ENCODE results near the gene LRRIQ1. TPM values are rescaled to one million over a fixed set of nuclear protein-coding genes. Genes with fewer than 3 reads are reported as not detected.

LRRIQ1 gene
- total and polyA plus RNA-seq, 2 experiments from 2014 or later = 1.4 to 4.0 TPM

DNA sequence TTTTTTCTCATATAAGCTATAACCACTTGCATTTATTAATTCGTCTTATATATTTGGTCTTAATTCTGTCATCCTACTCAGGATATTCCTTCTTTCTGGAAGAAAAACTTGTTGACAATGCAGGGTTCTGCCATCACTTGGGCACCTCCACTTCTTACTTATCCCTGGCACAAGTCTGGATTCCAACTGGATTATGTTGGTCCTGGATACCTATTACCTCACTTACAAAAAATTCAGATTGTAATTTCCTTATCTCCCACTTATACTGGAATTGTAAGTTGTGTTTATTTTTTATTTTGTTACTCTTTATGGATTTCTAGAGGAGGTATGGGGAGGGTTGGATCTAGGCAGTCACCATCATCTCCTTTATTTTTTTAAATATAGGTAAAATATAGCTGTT is 36.7 kb downstream of the LRRIQ1 start:
- H3K27ac Mint-ChIP-seq = no peak overlapping the region
- Histone ChIP-seq H2AFZ (no peak overlapping the region), H4K20me1 (replicated peaks; ENCODE audit: insufficient read depth) (no peaks in the 10 kb centered on the region), H3K79me2 (replicated peaks; ENCODE audit: insufficient read depth) (no peaks in the 10 kb centered on the region), H3K36me3 (ENCODE audit: insufficient read depth) (no peaks in the 10 kb centered on the region), H3K4me2 (no peak overlapping the region), H3F3A (replicated peaks; ENCODE audit: low read depth) (no peaks in the 10 kb centered on the region), H3K4me3 (no peak overlapping the region), H3K9me2 (ENCODE audit: insufficient read depth) (no peaks in the 10 kb centered on the region), H3K27ac (ENCODE audit: low read depth) (no peak overlapping the region), H3K4me1 (ENCODE audit: insufficient read depth) (no peaks in the 10 kb centered on the region), H3K27me3 (ENCODE audit: insufficient read depth) (no peaks in the 10 kb centered on the region)
- H3K36me3 Mint-ChIP-seq (ENCODE audit: low read depth) = no peaks in the 10 kb centered on the region
- TF ChIP-seq, protein P1, sequence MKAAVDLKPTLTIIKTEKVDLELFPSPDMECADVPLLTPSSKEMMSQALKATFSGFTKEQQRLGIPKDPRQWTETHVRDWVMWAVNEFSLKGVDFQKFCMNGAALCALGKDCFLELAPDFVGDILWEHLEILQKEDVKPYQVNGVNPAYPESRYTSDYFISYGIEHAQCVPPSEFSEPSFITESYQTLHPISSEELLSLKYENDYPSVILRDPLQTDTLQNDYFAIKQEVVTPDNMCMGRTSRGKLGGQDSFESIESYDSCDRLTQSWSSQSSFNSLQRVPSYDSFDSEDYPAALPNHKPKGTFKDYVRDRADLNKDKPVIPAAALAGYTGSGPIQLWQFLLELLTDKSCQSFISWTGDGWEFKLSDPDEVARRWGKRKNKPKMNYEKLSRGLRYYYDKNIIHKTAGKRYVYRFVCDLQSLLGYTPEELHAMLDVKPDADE (IDR thresholded peaks at IDR 0.05) = no peak
- no peak for TF ChIP-seq CREB1 (CRISPR knock-in tag; IDR thresholded peaks at IDR 0.05; ENCODE audit: low read depth)
- DNase-seq (ENCODE audit: low spot score) (no peak), ATAC-seq (no peak)
- H3K9me3 Mint-ChIP-seq = no peaks in the 10 kb centered on the region
- no peaks in the 10 kb centered on the region for H3K27me3 Mint-ChIP-seq (ENCODE audit: insufficient read depth, low read depth, poor library complexity)
- no peaks in the 10 kb centered on the region for H3K4me1 Mint-ChIP-seq
- no peak overlapping the region for H3K4me3 Mint-ChIP-seq

DNA sequence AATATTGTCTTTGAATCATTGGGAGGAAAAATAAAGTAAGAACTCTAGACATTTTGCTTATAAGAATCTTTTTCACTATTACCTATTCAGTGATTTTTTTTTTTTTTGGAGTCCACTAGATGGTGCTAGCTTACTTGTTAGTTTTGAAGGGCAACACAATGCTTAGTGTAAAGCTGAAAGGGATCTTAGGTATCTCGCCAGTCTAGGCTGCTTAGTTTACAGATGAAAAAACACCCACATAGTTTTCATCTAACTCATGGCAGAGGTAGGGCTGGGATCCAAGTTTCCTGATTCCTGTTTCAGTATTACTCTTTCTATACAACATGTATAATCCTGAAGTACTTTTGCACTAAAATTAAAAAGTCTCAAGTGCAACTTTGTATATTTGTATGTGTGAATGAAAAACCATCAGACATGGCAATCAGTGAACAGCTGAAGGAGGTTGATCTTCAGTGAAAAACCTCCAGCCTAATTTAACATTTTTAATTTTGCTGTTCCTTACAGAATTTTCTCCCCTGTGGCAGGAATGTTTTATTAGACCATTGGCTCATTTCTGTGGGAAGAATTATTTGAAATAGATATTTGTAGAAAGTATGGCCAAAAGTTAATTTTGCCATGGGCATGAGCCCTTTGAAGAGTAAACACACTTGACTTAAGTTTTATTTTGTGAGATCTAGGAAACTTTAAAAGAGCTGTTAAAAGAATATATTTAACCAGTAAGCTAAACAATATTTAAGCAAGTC is 40.7 kb downstream of the LRRIQ1 start:
- Histone ChIP-seq H3K27me3 (ENCODE audit: insufficient read depth) (no peaks in the 10 kb centered on the region), H3K27ac (ENCODE audit: low read depth) (no peak overlapping the region), H3K4me2 (no peak overlapping the region), H2AFZ (no peak overlapping the region), H3K36me3 (ENCODE audit: insufficient read depth) (no peaks in the 10 kb centered on the region), H3F3A (replicated peaks; ENCODE audit: low read depth) (no peaks in the 10 kb centered on the region), H3K79me2 (replicated peaks; ENCODE audit: insufficient read depth) (no peaks in the 10 kb centered on the region), H3K4me3 (no peak overlapping the region), H4K20me1 (replicated peaks; ENCODE audit: insufficient read depth) (no peaks in the 10 kb centered on the region), H3K9me2 (ENCODE audit: insufficient read depth) (no peaks in the 10 kb centered on the region), H3K4me1 (ENCODE audit: insufficient read depth) (no peaks in the 10 kb centered on the region)
- H3K27me3 Mint-ChIP-seq (ENCODE audit: insufficient read depth, low read depth, poor library complexity) = peaks cover 2% of the 10 kb centered on the region
- no peak overlapping the region for H3K4me3 Mint-ChIP-seq
- no peaks in the 10 kb centered on the region for H3K36me3 Mint-ChIP-seq (ENCODE audit: low read depth)
- DNase-seq (ENCODE audit: low spot score) (peak; percentile 85), ATAC-seq (peak; percentile 97)
- no peaks in the 10 kb centered on the region for H3K9me3 Mint-ChIP-seq
- no peak for TF ChIP-seq ZNF114 (CRISPR knock-in tag; IDR thresholded peaks at IDR 0.05)
- TF ChIP-seq, protein P2, sequence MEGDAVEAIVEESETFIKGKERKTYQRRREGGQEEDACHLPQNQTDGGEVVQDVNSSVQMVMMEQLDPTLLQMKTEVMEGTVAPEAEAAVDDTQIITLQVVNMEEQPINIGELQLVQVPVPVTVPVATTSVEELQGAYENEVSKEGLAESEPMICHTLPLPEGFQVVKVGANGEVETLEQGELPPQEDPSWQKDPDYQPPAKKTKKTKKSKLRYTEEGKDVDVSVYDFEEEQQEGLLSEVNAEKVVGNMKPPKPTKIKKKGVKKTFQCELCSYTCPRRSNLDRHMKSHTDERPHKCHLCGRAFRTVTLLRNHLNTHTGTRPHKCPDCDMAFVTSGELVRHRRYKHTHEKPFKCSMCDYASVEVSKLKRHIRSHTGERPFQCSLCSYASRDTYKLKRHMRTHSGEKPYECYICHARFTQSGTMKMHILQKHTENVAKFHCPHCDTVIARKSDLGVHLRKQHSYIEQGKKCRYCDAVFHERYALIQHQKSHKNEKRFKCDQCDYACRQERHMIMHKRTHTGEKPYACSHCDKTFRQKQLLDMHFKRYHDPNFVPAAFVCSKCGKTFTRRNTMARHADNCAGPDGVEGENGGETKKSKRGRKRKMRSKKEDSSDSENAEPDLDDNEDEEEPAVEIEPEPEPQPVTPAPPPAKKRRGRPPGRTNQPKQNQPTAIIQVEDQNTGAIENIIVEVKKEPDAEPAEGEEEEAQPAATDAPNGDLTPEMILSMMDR (conservative IDR thresholded peaks at IDR 0.05; ENCODE audit: low read depth in 2 of 2) = peak; percentile 69 to 75
- TF ChIP-seq ZNF331 (CRISPR knock-in tag; IDR thresholded peaks at IDR 0.05; ENCODE audit: low read depth) = no peak
- no peak for TF ChIP-seq NANOG (IDR thresholded peaks at IDR 0.05; ENCODE audit: borderline replicate concordance)
- no peaks in the 10 kb centered on the region for H3K4me1 Mint-ChIP-seq
- H3K27ac Mint-ChIP-seq = no peak overlapping the region

DNA sequence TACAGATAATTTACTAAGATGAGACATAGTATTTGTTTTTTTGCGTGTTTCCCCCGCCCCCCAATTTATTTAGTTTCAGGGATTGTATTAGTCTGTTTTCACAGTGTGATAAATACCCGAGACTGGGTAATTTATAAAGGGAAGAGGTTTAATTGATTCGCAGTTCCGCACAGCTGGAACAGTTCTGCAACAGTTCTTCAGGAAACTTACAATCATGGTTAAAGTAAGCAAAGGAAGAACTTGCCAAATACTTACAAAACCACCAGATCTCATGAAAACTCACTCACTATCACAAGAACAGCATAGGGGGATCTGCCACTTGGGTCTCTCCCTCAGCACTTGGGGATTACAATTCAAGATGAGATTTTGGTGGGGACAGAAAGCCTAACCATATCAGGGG is 48.9 kb downstream of the LRRIQ1 start:
- H3K4me3 ChIP-seq = no peak overlapping the region
- no peaks in the 10 kb centered on the region for H3K27me3 ChIP-seq (ENCODE audit: insufficient read depth)
- H4K20me1 ChIP-seq (replicated peaks; ENCODE audit: insufficient read depth) = no peaks in the 10 kb centered on the region
- H3K9me2 ChIP-seq (ENCODE audit: insufficient read depth) = no peaks in the 10 kb centered on the region
- no peaks in the 10 kb centered on the region for H3K36me3 ChIP-seq (ENCODE audit: insufficient read depth)
- H3K79me2 ChIP-seq (replicated peaks; ENCODE audit: insufficient read depth) = no peaks in the 10 kb centered on the region
- Mint-ChIP-seq H3K36me3 (ENCODE audit: low read depth) (no peaks in the 10 kb centered on the region), H3K27me3 (ENCODE audit: insufficient read depth, low read depth, poor library complexity) (no peaks in the 10 kb centered on the region), H3K4me1 (peaks cover 5% of the 10 kb centered on the region), H3K27ac (no peak overlapping the region), H3K9me3 (no peaks in the 10 kb centered on the region), H3K4me3 (no peak overlapping the region)
- H2AFZ ChIP-seq = no peak overlapping the region
- H3K4me1 ChIP-seq (ENCODE audit: insufficient read depth) = no peaks in the 10 kb centered on the region
- H3F3A ChIP-seq (replicated peaks; ENCODE audit: low read depth) = no peaks in the 10 kb centered on the region
- DNase-seq (ENCODE audit: low spot score) (no peak), ATAC-seq (no peak)
- no peak overlapping the region for H3K27ac ChIP-seq (ENCODE audit: low read depth)
- H3K4me2 ChIP-seq = no peak overlapping the region
- TF ChIP-seq JUNB (IDR thresholded peaks at IDR 0.05; ENCODE audit: unreplicated experiment) (no peak), CREB1 (CRISPR knock-in tag; IDR thresholded peaks at IDR 0.05; ENCODE audit: low read depth) (no peak)
- TF ChIP-seq, protein P2 (conservative IDR thresholded peaks at IDR 0.05; ENCODE audit: low read depth in 2 of 2) = no peak

Data from GM23338 (cell line).